Cortex of kidney (tissue), 1 donor: ENCODE data around the gene OLFM1.

ENCODE experiments used
- DNase-seq: peaks from one replicate; lab custom pipeline; 2025; lab: John Stamatoyannopoulos, UW

Gene OLFM1

DNA sequence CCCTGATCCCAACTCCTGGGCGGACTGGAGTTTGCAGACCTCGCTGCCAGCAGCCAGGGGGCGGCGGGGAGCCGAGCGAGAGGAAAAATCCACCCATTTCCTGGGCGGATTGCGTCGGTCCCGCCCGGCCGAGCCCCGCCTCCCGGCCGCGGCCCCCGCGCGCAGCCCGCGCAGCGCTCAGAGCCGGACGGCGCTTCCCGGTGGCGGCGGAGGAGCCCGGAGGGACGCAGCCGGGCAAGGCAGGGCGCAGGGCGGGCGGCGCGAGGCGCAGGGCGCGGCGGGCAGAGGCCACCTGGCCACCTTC lies at the start of gene OLFM1:
OLFM1 (plus strand) TSS at position 180 of the 304 bp plus-strand sequence. CDS start 322 bp downstream, outside the sequence.
- DNase-seq, result no peak

GRCh38 chr9:135038331-135038730 lies 49.1 kb upstream of the OLFM1 start:
- DNase-seq, result no peak

GRCh38 chr9:135038826-135039225 lies 48.6 kb upstream of the OLFM1 start:
- DNase-seq, result no peak

DNA sequence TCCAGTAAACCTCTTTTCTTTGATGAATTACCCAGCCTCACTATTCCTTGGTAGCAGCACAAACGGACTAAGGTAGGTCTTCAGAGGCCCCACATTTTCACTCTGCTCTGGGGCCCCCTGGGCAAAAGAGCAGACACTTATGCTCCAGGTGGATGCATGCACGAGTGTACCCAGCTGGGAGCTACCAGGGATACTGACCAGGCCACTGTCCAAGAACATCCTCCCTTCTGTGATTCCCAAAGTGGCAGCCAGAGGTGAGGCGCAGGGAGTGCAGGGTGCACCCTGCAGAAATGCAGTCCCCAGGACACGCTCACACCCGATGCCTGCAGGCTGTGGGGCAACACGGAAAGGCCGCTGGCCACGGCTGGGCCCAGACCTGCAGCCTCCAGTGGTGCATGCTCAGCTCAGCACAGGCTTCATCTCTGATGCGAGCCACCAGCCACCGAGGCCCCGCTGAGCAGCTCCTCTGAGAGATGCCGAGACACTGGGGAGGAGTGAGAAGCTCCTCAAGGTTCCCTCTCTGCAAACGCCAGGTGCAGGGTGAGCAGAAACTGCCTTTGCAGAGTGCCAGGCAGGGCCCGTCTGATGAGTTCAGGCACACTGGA lies 48.1 kb upstream of the OLFM1 start:
- no peak for DNase-seq

- DNase-seq, result no peak
Observed at GRCh38 chr9:135039916-135040645, 47.4 kb upstream of the OLFM1 start.

DNA sequence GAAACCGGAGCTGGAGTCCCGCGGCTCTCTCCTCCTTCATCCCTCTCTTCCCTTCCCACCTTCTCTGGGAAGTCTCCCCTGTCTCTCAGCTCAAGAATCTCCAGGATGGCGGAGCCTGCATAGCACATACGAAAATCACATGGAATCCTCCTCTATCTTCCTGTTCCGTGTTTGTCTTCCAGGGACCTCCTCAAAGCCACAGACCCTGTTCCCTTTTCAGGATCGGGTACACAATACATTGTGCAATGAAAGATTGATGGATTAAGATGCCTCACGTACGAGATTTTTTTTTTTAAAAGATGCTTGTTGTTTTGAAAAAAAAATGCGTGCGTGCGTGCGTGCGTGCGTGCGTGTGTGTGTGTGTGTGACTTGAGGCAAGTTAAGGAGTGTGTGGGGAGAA lies 46.6 kb upstream of the OLFM1 start:
- no peak for DNase-seq

DNA sequence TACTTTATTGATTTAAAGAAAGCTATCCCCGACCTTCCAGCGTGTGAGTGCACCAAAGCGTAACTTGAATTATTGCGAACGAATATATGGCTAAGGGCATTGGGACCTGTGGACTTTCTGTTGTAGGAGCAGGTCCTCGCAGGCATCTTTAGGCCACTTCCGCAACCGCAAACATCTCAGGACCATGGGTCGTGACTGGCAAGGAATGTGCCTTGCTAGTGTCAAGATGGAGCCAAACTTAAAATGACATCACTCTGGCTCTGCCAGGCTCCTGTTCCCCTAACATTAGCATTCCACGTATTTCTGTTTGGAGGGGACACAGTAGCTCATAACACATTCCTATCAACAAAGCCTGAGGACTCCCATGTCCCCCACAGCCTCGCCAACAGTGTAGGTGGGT lies 44.1 kb upstream of the OLFM1 start:
- DNase-seq, result no peak

GRCh38 chr9:135045264-135045927 lies 42.1 kb upstream of the OLFM1 start:
- no peak for DNase-seq

GRCh38 chr9:135045928-135046738 lies 41.3 kb upstream of the OLFM1 start:
- no peak for DNase-seq

- DNase-seq, result no peak
Observed at GRCh38 chr9:135046739-135047350, 40.6 kb upstream of the OLFM1 start.

- DNase-seq, result no peak
Observed at GRCh38 chr9:135047521-135047920, 39.9 kb upstream of the OLFM1 start.

GRCh38 chr9:135048046-135048757 lies 39.3 kb upstream of the OLFM1 start:
- no peak for DNase-seq

DNA sequence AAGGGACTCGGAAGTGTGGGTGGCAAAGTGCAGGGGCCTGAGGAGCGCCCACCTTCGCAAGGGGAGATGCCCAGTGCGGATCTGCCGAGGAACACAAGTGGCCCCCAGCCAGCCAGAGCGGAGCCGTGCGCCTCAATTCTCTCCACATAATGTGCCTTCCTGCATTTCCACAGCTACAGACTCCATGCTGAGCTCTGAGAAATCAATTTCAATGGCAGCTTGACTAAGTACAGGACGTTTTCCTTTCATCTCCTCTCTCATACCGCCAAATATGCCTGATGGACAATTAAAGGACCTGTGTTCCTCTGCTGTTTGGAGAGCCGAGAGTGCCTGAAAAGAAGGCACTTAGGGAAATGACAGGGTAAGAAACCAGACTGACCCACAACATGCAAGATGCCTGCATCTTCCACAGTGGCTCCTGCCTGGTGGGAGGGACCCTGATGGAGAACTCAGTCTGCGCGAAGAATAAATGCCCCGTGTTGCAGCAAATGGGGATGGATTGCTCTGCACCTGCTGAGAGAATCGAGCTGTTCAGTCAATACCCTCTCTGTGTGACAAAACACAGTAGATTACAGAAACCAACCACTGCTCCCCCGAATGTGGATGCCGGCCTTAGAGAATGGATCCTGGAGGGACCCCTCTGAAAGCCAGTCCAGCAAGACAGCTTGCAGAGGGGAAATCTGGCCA lies 38.6 kb upstream of the OLFM1 start:
- DNase-seq, result no peak

DNA sequence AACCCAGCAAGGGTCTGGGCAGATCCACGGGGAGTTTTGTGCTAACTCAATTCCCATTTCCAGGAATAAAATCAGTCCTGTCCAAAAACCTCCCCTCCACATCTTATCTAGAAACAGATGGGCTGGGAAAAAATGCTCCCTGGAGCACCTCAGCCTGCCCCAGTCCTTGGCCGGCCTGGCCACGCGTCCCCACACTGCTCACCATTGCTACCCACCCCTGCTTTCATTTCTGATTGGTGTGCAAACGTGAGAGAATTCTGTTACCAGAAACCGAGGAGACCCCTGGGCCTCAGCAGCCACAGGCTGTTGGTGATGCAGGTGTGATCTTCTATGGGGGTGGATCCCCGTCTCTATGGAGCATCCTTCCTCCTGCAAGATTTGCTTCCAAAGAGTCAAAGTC lies 38.0 kb upstream of the OLFM1 start:
- DNase-seq, result no peak

- no peak for DNase-seq
Observed at GRCh38 chr9:135050072-135050990, 37.1 kb upstream of the OLFM1 start.

- DNase-seq, result no peak
Observed at GRCh38 chr9:135051316-135052038, 36.0 kb upstream of the OLFM1 start.

DNA sequence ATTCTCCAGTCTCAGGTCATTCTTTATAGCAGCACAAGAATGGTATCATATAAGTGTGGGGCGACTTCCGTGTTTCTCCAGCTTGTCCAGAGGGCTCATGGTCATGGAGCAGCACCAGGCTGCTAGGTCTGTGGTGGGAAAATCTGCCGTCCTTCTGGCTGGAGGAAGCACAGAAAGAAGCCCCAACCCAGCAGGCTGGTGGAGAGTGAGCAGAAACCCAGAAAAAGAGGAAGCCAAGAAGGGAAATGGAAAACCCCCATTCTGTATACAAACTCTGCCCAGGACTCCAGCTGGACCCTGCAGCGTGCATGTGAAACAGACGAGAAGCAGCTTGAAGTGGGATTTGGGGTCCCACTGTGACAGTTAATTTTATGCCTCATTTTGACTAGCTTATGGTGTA lies 34.3 kb upstream of the OLFM1 start:
- no peak for DNase-seq

- DNase-seq, result no peak
Observed at GRCh38 chr9:135055181-135055580, 32.3 kb upstream of the OLFM1 start.

- DNase-seq, result no peak
Observed at GRCh38 chr9:135056541-135056940, 30.9 kb upstream of the OLFM1 start.
